CD4-positive, CD25-positive, alpha-beta regulatory T cell (primary cell): ENCODE data around the gene COG1. TPM values are rescaled to one million over a fixed set of nuclear protein-coding genes. Genes with fewer than 3 reads are reported as not detected.

Experiments
- ATAC-seq, 2 donors: fragments of 150-1000 bp; cut with Tn5 transposase; one replicate each; pipeline ENCODE4 v1.10.0; 2021; ENCODE audit warnings: low read depth in 2 of 2, moderate number of reproducible peaks in 2 of 2, moderate library complexity in 1 of 2
- DNase-seq, 3 donors: peaks; one replicate each; pipeline versions ENCODE4 v3.0.0 to v3.0.0-alpha.2; 2012 to 2022; ENCODE audit warnings: mixed read lengths in 1 of 3
- H3K27ac ChIP-seq: one replicate; pipeline ENCODE4 v1.7.0; 2013; ENCODE audit warnings: mild to moderate bottlenecking, low read length; ENCODE audit not compliant: insufficient read depth, poor library complexity, severe bottlenecking
- H3K27me3 ChIP-seq: one replicate; pipeline ENCODE4 v1.7.0; 2013; ENCODE audit warnings: low read length; ENCODE audit not compliant: control insufficient read depth, insufficient read depth
- H3K36me3 ChIP-seq: one replicate; pipeline ENCODE4 v1.7.0; 2013; ENCODE audit warnings: mild to moderate bottlenecking, low read length, moderate library complexity; ENCODE audit not compliant: control insufficient read depth, insufficient read depth
- H3K4me1 ChIP-seq: 2 replicates; pipeline ENCODE4 v1.7.0; 2013; ENCODE audit warnings: mild to moderate bottlenecking, low read length; ENCODE audit not compliant: insufficient read depth, control insufficient read depth, poor library complexity, severe bottlenecking
- H3K4me3 ChIP-seq: one replicate; pipeline ENCODE4 v1.7.0; 2013; ENCODE audit warnings: low read depth, mild to moderate bottlenecking, low read length, moderate library complexity
- H3K9me3 ChIP-seq, 2 experiments: 1 replicate in 1 of 2; 2 replicates in 1 of 2; pipeline ENCODE4 v1.7.0; 2013; ENCODE audit warnings: low read length in 2 of 2, mild to moderate bottlenecking in 1 of 2, moderate library complexity in 1 of 2; ENCODE audit not compliant: control insufficient read depth in 2 of 2
- H3K27ac Mint-ChIP-seq, 3 donors: one replicate each; pipeline ENCODE4 v1.8.0; 2020 to 2022; ENCODE audit warnings: mild to moderate bottlenecking in 3 of 3, mixed read lengths in 3 of 3, moderate library complexity in 2 of 3
- H3K27me3 Mint-ChIP-seq: one replicate; pipeline ENCODE4 v1.8.0; 2022; ENCODE audit warnings: mild to moderate bottlenecking, mixed read lengths
- H3K36me3 Mint-ChIP-seq: one replicate; pipeline ENCODE4 v1.8.0; 2020; ENCODE audit warnings: mixed read lengths
- H3K4me1 Mint-ChIP-seq, 4 donors: one replicate each; pipeline ENCODE4 v1.8.0; 2020 to 2022; ENCODE audit warnings: mixed read lengths in 4 of 4, mild to moderate bottlenecking in 1 of 4
- H3K4me3 Mint-ChIP-seq, 4 donors: one replicate each; pipeline ENCODE4 v1.8.0; 2020 to 2022; ENCODE audit warnings: mild to moderate bottlenecking in 4 of 4, mixed read lengths in 4 of 4, moderate library complexity in 3 of 4
- H3K9me3 Mint-ChIP-seq, 7 donors: one replicate each; pipeline ENCODE4 v1.8.0; 2020 to 2022; ENCODE audit warnings: mixed read lengths in 7 of 7, mild to moderate bottlenecking in 3 of 7, moderate library complexity in 2 of 7
- polyA plus RNA-seq, 4 donors: library from polyadenylated mRNA; unstranded; fragments of 300-500 nt; fragmentation: Illumina TruSeq; gene quantifications; one replicate each; pipeline ENCODE4 v1.2.3, GENCODE V29; 2021
- total RNA-seq: library from RNA; stranded (reverse); gene quantifications from one replicate; pipeline ENCODE4 v1.2.3, GENCODE V29; 2022

Gene COG1
- total and polyA plus RNA-seq, 5 donors from 2014 or later = 18.9 to 61.0 (median 21.2) TPM

- H3K36me3 ChIP-seq = no peaks in the 10 kb centered on the region
- H3K27ac ChIP-seq = no peak overlapping the region
- no peaks in the 10 kb centered on the region for H3K9me3 Mint-ChIP-seq
- H3K4me3 ChIP-seq = no peak overlapping the region
- no peaks in the 10 kb centered on the region for H3K9me3 ChIP-seq
- H3K27me3 Mint-ChIP-seq = no peaks in the 10 kb centered on the region
- no peak overlapping the region for H3K4me3 Mint-ChIP-seq
- H3K4me1 Mint-ChIP-seq = peaks cover 0 to 4% (median 1%) of the 10 kb centered on the region in 4 donors
- H3K4me1 ChIP-seq = no peaks in the 10 kb centered on the region
- DNase-seq = no peak
- H3K27ac Mint-ChIP-seq = no peak overlapping the region
- no peaks in the 10 kb centered on the region for H3K27me3 ChIP-seq
- H3K36me3 Mint-ChIP-seq = no peaks in the 10 kb centered on the region
- ATAC-seq = no peak
Observed at GRCh38 chr17:73257516-73257915, 64.7 kb downstream of the COG1 start.

Other genes starting within 250 kb of the COG1 start
- gene SLC39A11, start 100.4 kb upstream of the COG1 start, total RNA-seq = 32.2 TPM
- gene SLC39A11, start 100.4 kb upstream of the COG1 start, polyA plus RNA-seq = 10 to 100 TPM in 3 of 4 donors, 1 to 10 TPM in 1; 9.3 to 17.0 (median 11.4) TPM
- gene SSTR2, start 28.0 kb upstream of the COG1 start, total RNA-seq = 0.05 TPM
- under 1 TPM in 1 of 4 donors, not detected in 3; 0.05 TPM for gene SSTR2, start 28.0 kb upstream of the COG1 start, polyA plus RNA-seq
- not detected for gene CPSF4L, start 68.8 kb downstream of the COG1 start, total RNA-seq
- not detected for gene CPSF4L, start 68.8 kb downstream of the COG1 start, polyA plus RNA-seq
- 4.6 TPM for gene CDC42EP4, start 118.9 kb downstream of the COG1 start, total RNA-seq
- gene CDC42EP4, start 118.9 kb downstream of the COG1 start, polyA plus RNA-seq = under 1 TPM in 2 of 4 donors, not detected in 2; 0.31 to 0.52 TPM